ENCODE data around the gene SLC39A2. TPM values are rescaled to one million over a fixed set of nuclear protein-coding genes. Genes with fewer than 3 reads are reported as not detected.

The SLC39A2 gene
- total and polyA plus RNA-seq, 5 donors from 2014 or later = not detected

DNA sequence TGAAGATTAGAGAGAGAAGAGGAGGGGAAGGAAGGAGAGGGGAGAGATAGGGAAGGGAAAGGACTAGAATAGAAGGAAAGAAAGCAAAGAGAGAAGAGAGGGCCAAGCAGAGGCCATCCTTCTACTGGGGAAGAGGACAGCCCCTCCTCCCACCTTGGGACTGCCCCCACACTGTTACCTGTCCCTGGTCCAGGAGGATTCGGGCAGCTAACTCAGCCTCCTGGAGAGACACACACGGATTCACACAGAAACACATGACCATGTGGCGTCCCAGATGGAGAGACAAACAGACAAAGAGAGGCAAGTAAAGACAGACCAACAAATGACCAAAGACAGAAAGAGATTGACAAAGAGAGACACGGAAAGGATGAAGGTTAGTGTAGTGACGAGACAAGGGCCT is 23.6 kb downstream of the SLC39A2 start:
- Histone ChIP-seq H3K27me3 (ENCODE audit: control insufficient read depth, insufficient read depth, low read length) (peaks cover 3% of the 10 kb centered on the region), H3K4me1 (ENCODE audit: control insufficient read depth, insufficient read depth, low read length, poor library complexity, severe bottlenecking) (peaks cover 20% of the 10 kb centered on the region), H3K36me3 (ENCODE audit: control insufficient read depth, insufficient read depth, low read length) (peaks cover 9% of the 10 kb centered on the region), H3K27ac (ENCODE audit: insufficient read depth, low read length, poor library complexity, severe bottlenecking) (no peak overlapping the region), H3K4me3 (ENCODE audit: low read depth, low read length) (no peak overlapping the region), H3K9me3 (ENCODE audit: control insufficient read depth in 2 of 2, low read length in 2 of 2) (no peaks in the 10 kb centered on the region)
- Mint-ChIP-seq H3K36me3 (peaks cover 29% of the 10 kb centered on the region), H3K9me3 (no peaks in the 10 kb centered on the region), H3K4me3 (peak overlapping the region; percentile 61 to 86 (median 74)), H3K27me3 (peaks cover 21% of the 10 kb centered on the region), H3K27ac (peak overlapping the region in 1 of 3 donors; percentile 31), H3K4me1 (peaks cover 0 to 32% (median 12%) of the 10 kb centered on the region in 4 donors)
- ATAC-seq (ENCODE audit: low read depth in 2 of 2) (no peak), DNase-seq (no peak)

DNA sequence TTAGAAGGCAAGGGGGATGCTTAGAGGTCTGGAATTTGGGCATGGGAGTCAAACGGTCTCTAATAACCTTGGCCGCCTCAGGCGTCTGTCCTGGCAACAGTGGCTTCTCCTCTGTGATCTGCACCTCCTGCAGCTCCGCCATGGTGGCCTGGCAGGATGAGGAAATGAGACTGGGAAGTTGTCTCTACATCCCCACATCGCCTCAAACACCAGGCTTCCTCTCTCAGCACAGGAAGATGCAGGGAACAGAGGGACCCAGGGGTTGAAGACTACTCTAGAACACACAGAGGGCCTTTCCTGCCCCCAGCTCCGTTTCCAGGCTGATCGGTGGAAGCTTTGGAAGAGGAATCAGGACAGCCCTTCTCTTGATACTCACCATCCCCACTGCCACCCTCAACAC is 24.1 kb downstream of the SLC39A2 start:
- peaks cover 6% of the 10 kb centered on the region for H3K36me3 ChIP-seq (ENCODE audit: control insufficient read depth, insufficient read depth, low read length)
- peaks cover 3% of the 10 kb centered on the region for H3K27me3 ChIP-seq (ENCODE audit: control insufficient read depth, insufficient read depth, low read length)
- no peaks in the 10 kb centered on the region for H3K9me3 ChIP-seq (ENCODE audit: control insufficient read depth in 2 of 2, low read length in 2 of 2)
- Mint-ChIP-seq H3K4me1 (peaks cover 0 to 32% (median 12%) of the 10 kb centered on the region in 4 donors), H3K27ac (peak overlapping the region in 2 of 3 donors; percentile 31 to 72), H3K36me3 (peaks cover 29% of the 10 kb centered on the region), H3K9me3 (no peaks in the 10 kb centered on the region), H3K27me3 (peaks cover 21% of the 10 kb centered on the region), H3K4me3 (peak overlapping the region; percentile 65 to 94 (median 84))
- no peak for ATAC-seq (ENCODE audit: low read depth in 2 of 2)
- no peak overlapping the region for H3K4me3 ChIP-seq (ENCODE audit: low read depth, low read length)
- peaks cover 20% of the 10 kb centered on the region for H3K4me1 ChIP-seq (ENCODE audit: control insufficient read depth, insufficient read depth, low read length, poor library complexity, severe bottlenecking)
- no peak for DNase-seq
- no peak overlapping the region for H3K27ac ChIP-seq (ENCODE audit: insufficient read depth, low read length, poor library complexity, severe bottlenecking)

DNA sequence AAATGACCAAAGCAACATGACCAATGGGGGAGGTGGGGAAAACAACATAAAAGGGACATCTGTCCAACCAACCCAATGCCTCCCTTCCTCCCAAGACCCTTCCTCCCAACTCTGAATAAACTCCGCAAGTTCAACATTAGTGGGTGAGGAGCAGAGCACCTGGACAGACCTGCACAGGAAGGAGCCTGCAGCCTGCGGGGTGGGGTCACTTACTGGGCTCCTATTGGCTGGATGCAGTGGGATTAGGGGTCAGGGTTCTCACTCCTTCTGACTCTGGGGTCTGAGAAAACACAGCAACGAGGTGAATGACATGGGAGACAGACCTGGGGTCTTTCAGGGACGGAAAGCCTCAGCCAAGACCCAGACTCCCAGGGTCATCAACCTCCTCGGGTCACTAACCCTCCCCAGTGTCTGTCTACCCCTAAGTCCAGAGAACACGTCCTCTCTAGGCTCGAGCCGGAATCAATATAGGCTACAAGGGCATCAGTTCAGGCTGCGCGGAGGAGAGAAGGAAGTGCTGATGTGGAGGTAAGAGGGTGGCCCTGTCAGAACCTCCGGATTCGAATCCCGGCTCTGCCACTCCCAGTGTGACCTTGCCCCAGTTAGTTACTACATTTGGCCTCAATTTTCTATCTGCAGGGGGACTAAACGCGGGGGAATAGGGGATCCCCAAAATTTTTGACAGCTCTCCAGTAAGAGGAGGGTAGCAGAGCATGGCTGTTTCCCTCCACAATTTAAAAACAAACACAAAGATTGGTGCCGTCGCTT is 24.9 kb downstream of the SLC39A2 start:
- Histone ChIP-seq H3K4me1 (ENCODE audit: control insufficient read depth, insufficient read depth, low read length, poor library complexity, severe bottlenecking) (peaks cover 20% of the 10 kb centered on the region), H3K27me3 (ENCODE audit: control insufficient read depth, insufficient read depth, low read length) (peaks cover 3% of the 10 kb centered on the region), H3K27ac (ENCODE audit: insufficient read depth, low read length, poor library complexity, severe bottlenecking) (peak overlapping the region; percentile 14), H3K4me3 (ENCODE audit: low read depth, low read length) (peak overlapping the region; percentile 74), H3K9me3 (ENCODE audit: control insufficient read depth in 2 of 2, low read length in 2 of 2) (no peaks in the 10 kb centered on the region), H3K36me3 (ENCODE audit: control insufficient read depth, insufficient read depth, low read length) (peaks cover 6% of the 10 kb centered on the region)
- H3K27me3 Mint-ChIP-seq = peaks cover 21% of the 10 kb centered on the region
- peaks cover 26% of the 10 kb centered on the region for H3K36me3 Mint-ChIP-seq
- peak in 1 of 3 donors; percentile 12 for DNase-seq
- H3K4me3 Mint-ChIP-seq = peak overlapping the region; percentile 82 to 94 (median 90)
- H3K9me3 Mint-ChIP-seq = no peaks in the 10 kb centered on the region
- ATAC-seq (ENCODE audit: low read depth in 2 of 2) = no peak
- peak overlapping the region in 2 of 3 donors; percentile 78 to 89 for H3K27ac Mint-ChIP-seq
- H3K4me1 Mint-ChIP-seq = peaks cover 0 to 32% (median 12%) of the 10 kb centered on the region in 4 donors

DNA sequence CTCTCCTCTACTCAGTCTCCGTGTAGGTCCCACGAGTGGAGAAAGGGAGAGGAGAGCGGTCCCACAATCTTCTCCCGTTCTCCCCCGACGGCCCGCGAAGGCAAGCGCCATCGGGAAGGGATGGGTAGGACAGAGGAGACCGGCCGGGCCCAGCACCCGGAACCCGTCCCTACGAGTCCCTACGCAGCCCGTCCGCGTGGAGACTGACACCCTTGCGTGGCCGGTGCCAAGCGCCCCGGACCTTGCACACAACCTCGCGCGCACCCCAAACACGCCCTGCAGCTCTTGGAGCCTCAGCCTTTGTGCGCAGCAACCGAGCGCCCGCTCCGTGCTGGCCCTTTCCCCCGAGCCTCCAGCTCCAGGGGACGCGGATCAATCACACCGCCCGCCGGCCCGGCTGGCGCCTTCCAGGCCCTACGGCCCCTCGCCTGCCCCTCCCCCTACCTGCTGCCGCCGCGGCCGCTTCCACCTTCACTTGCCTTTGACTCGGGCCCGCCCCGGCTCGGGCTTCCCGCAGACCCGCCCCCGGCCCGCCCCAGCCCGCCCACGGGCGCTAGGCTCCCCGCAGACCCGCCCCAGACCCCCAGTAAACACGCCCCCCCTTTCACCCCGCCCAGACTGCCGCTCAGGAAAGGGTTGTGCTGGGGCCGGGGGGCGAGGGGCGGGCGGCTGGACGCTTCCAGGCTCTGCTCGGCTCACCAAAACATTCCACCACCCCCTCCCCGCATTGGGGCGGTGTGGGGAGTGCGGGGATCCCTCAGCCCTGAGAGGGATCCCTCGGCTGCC is 25.7 kb downstream of the SLC39A2 start, which contains the start of gene NDRG2:
TSS of gene NDRG2 (minus strand) at position 477 of the 786 bp plus-strand sequence. CDS start 1,746 bp downstream, outside the sequence.
- peaks cover 18% of the 10 kb centered on the region for H3K36me3 Mint-ChIP-seq
- DNase-seq (peak; percentile 64 to 74 (median 70)), ATAC-seq (ENCODE audit: low read depth in 2 of 2) (peak; percentile 84 to 85)
- Histone ChIP-seq H3K36me3 (ENCODE audit: control insufficient read depth, insufficient read depth, low read length) (no peaks in the 10 kb centered on the region), H3K4me1 (ENCODE audit: control insufficient read depth, insufficient read depth, low read length, poor library complexity, severe bottlenecking) (peaks cover 20% of the 10 kb centered on the region), H3K27ac (ENCODE audit: insufficient read depth, low read length, poor library complexity, severe bottlenecking) (peak within 1 kb of the TSS; percentile 14), H3K4me3 (ENCODE audit: low read depth, low read length) (peak within 1 kb of the TSS; percentile 74), H3K9me3 (ENCODE audit: control insufficient read depth in 2 of 2, low read length in 2 of 2) (no peaks in the 10 kb centered on the region), H3K27me3 (ENCODE audit: control insufficient read depth, insufficient read depth, low read length) (peaks cover 3% of the 10 kb centered on the region)
- no peaks in the 10 kb centered on the region for H3K9me3 Mint-ChIP-seq
- peak within 1 kb of the TSS; percentile 86 to 94 (median 92) for H3K4me3 Mint-ChIP-seq
- peak within 1 kb of the TSS in 2 of 3 donors; percentile 78 to 93 for H3K27ac Mint-ChIP-seq
- peaks cover 21% of the 10 kb centered on the region for H3K27me3 Mint-ChIP-seq
- peaks cover 0 to 32% (median 12%) of the 10 kb centered on the region in 4 donors for H3K4me1 Mint-ChIP-seq

DNA sequence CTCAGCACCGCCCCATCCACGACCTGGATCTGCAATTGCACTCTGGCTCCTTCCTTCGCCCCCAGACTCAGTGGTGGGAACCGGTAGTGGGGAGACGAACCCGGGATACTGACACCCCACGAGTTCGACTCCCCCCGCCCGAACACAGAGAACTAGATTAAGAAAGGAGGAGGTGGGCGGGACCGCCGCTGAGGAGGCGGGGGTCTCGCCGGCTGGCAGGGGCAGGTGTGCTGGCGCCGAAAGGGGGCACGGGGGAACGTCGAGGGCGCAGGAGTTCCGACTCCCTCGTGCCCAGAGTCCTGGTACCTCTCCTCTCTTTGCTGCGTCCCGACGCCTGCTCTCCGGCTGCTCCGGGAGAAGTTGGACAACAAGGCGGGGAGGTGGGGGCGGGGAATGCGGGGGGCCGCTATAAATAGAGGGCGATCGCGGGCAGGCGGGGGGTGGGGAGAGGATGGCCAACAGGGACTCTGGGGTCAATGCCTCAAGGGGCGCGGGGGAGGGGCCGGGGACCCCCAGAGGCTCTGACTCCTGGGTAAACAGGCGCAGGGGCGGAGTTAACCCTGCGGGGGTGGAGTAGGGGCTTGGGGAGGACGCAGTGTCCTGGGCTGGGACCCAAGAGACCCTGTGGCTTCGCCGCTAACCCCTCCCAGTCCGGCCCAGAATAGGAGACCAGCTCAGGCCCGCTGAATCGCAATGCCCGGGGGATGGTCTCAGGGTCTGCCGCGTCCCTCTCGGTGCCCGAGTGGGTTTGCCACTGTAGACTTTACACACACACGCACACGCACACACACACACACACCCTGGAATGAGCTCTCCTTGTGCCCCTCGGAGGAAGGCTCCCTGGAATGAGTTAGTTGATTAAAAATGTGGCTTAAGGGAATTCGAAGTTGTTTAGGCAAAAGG is 26.5 kb downstream of the SLC39A2 start:
- no peak for DNase-seq
- no peaks in the 10 kb centered on the region for H3K36me3 ChIP-seq (ENCODE audit: control insufficient read depth, insufficient read depth, low read length)

DNA sequence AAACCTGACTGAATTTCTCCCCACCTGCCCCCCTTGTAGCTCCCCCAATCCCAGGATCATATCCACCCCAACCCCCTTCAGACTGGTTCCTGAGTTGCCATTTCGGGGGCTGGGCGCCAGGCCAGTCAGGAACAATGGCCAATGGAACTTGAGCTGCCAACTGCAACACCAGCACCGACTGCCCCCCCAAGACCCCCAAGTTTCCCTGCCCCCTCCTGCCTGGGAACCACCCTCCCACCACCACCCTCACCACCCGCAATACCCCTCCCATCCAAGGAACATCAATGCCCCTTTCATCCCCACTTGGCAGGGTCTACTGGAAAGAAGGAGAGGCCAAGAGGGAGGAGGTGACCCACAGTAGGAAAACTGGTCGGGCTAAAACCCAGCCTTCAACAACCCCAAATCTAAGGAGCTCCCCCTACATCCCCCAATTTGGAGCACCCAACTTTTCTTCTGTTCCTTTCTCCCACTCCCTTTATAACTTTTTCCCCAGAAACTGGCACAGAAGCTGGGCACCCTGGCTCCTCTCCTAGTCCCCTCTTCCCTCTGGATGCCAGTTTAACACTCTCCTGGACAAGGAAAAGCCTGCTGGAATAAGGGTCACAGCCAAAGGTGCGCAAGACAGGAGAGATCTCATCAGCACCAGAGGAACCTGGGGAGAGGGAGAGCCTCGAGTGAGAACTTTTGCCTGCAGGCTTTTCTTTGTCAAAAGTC is 27.3 kb downstream of the SLC39A2 start:
- peaks cover 9% of the 10 kb centered on the region for H3K36me3 Mint-ChIP-seq
- Histone ChIP-seq H3K27ac (ENCODE audit: insufficient read depth, low read length, poor library complexity, severe bottlenecking) (no peak overlapping the region), H3K9me3 (ENCODE audit: control insufficient read depth in 2 of 2, low read length in 2 of 2) (no peaks in the 10 kb centered on the region), H3K4me3 (ENCODE audit: low read depth, low read length) (no peak overlapping the region), H3K4me1 (ENCODE audit: control insufficient read depth, insufficient read depth, low read length, poor library complexity, severe bottlenecking) (peaks cover 20% of the 10 kb centered on the region), H3K27me3 (ENCODE audit: control insufficient read depth, insufficient read depth, low read length) (peaks cover 3% of the 10 kb centered on the region), H3K36me3 (ENCODE audit: control insufficient read depth, insufficient read depth, low read length) (no peaks in the 10 kb centered on the region)
- H3K4me3 Mint-ChIP-seq = peak overlapping the region; percentile 67 to 84 (median 72)
- DNase-seq = no peak
- peaks cover 22% of the 10 kb centered on the region for H3K27me3 Mint-ChIP-seq
- no peak for ATAC-seq (ENCODE audit: low read depth in 2 of 2)
- no peaks in the 10 kb centered on the region for H3K9me3 Mint-ChIP-seq
- peaks cover 0 to 30% (median 12%) of the 10 kb centered on the region in 4 donors for H3K4me1 Mint-ChIP-seq
- peak overlapping the region in 1 of 3 donors; percentile 32 for H3K27ac Mint-ChIP-seq

More for the DNA sequence above, 26.5 kb downstream of the SLC39A2 start:
- peaks cover 23% of the 10 kb centered on the region for H3K27me3 Mint-ChIP-seq
- H3K36me3 Mint-ChIP-seq = peaks cover 14% of the 10 kb centered on the region
- H3K9me3 ChIP-seq (ENCODE audit: control insufficient read depth in 2 of 2, low read length in 2 of 2) = no peaks in the 10 kb centered on the region
- peak overlapping the region; percentile 86 to 94 (median 92) for H3K4me3 Mint-ChIP-seq
- no peak overlapping the region for H3K4me3 ChIP-seq (ENCODE audit: low read depth, low read length)
- H3K4me1 ChIP-seq (ENCODE audit: control insufficient read depth, insufficient read depth, low read length, poor library complexity, severe bottlenecking) = peaks cover 20% of the 10 kb centered on the region
- H3K27ac Mint-ChIP-seq = peak overlapping the region in 1 of 3 donors; percentile 93
- H3K4me1 Mint-ChIP-seq = peaks cover 0 to 32% (median 12%) of the 10 kb centered on the region in 4 donors
- no peak overlapping the region for H3K27ac ChIP-seq (ENCODE audit: insufficient read depth, low read length, poor library complexity, severe bottlenecking)
- H3K27me3 ChIP-seq (ENCODE audit: control insufficient read depth, insufficient read depth, low read length) = peaks cover 3% of the 10 kb centered on the region
- ATAC-seq (ENCODE audit: low read depth in 2 of 2) = no peak
- H3K9me3 Mint-ChIP-seq = no peaks in the 10 kb centered on the region

All from CD4-positive, CD25-positive, alpha-beta regulatory T cell (primary cell).